ENCODE measurements around the gene RETREG1. TPM values are rescaled to one million over a fixed set of nuclear protein-coding genes. Genes with fewer than 3 reads are reported as not detected.
"Not testable (repeated sequence)": the region's sequence is repeated elsewhere in the genome, so short reads cannot be mapped to it uniquely, and the experiment has no call there.

RETREG1 gene
- polyA plus RNA-seq, result 10 to 100 TPM in 2 of 3 donors, 1 to 10 TPM in 1; 9.2 to 46.8 (median 12.6) TPM

- 1% methylated on average over 70 to 86 of the region's 86 CpGs for WGBS, 3 donors
- H3K27ac ChIP-seq (ENCODE audit: low read depth, low read length), result no peak within 1 kb of the TSS
These were observed at the start of gene RETREG1 for GRCh38 chr5:16616536-16617273. Gene RETREG1, minus strand, starts transcription at chr5:16616997. Its CDS starts 26 bp downstream, at chr5:16616971.

GRCh38 chr5:16666130-16666882, 49.5 kb upstream of the RETREG1 start:
- 60 to 92% (median 91%) methylated on average over 19 of the region's 19 CpGs for WGBS, 3 donors

GRCh38 chr5:16665601-16666000, 48.8 kb upstream of the RETREG1 start:
- WGBS, 3 donors, result 39 to 54% (median 53%) methylated on average over 3 of the region's 3 CpGs
- no peak overlapping the region for H3K27ac ChIP-seq (ENCODE audit: low read depth, low read length)

More at GRCh38 chr5:16666130-16666882, 49.5 kb upstream of the RETREG1 start:
- no peak overlapping the region for H3K27ac ChIP-seq (ENCODE audit: low read depth, low read length)

- no peak overlapping the region for H3K27ac ChIP-seq (ENCODE audit: low read depth, low read length)
- WGBS, 3 donors, result 95 to 96% (median 96%) methylated on average over 5 of the region's 5 CpGs
These were observed 47.6 kb upstream of the RETREG1 start for GRCh38 chr5:16664368-16664767.

GRCh38 chr5:16663840-16664239, 47.0 kb upstream of the RETREG1 start:
- WGBS, 3 donors, result 69 to 92% (median 75%) methylated on average over 4 of the region's 4 CpGs
- H3K27ac ChIP-seq (ENCODE audit: low read depth, low read length), result no peak overlapping the region

- H3K27ac ChIP-seq (ENCODE audit: low read depth, low read length), result no peak overlapping the region
- WGBS, 3 donors, result 95 to 98% (median 95%) methylated on average over 2 of the region's 2 CpGs
These were observed 44.9 kb upstream of the RETREG1 start for GRCh38 chr5:16661713-16662112.

GRCh38 chr5:16660982-16661381, 44.2 kb upstream of the RETREG1 start:
- WGBS, 3 donors, result 76 to 92% (median 89%) methylated on average over 5 of the region's 5 CpGs
- H3K27ac ChIP-seq (ENCODE audit: low read depth, low read length), result no peak overlapping the region

GRCh38 chr5:16659536-16659935, 42.7 kb upstream of the RETREG1 start:
- WGBS, 3 donors, result 35 to 77% (median 60%) methylated on average over 1 of the region's 1 CpG
- no peak overlapping the region for H3K27ac ChIP-seq (ENCODE audit: low read depth, low read length)

- H3K27ac ChIP-seq (ENCODE audit: low read depth, low read length), result no peak overlapping the region
- 17 to 81% (median 32%) methylated on average over 2 of the region's 2 CpGs for WGBS, 3 donors
These were observed 39.9 kb upstream of the RETREG1 start for GRCh38 chr5:16656561-16657191.

- 42 to 72% (median 66%) methylated on average over 6 of the region's 6 CpGs for WGBS, 3 donors
These were observed 38.0 kb upstream of the RETREG1 start for GRCh38 chr5:16654647-16655334.

GRCh38 chr5:16648739-16649138, 31.9 kb upstream of the RETREG1 start:
- H3K27ac ChIP-seq (ENCODE audit: low read depth, low read length), result not testable (repeated sequence)
- 81 to 89% (median 81%) methylated on average over 8 of the region's 8 CpGs for WGBS, 3 donors

More at GRCh38 chr5:16654647-16655334, 38.0 kb upstream of the RETREG1 start:
- no peak overlapping the region for H3K27ac ChIP-seq (ENCODE audit: low read depth, low read length)

GRCh38 chr5:16644301-16644889, 27.6 kb upstream of the RETREG1 start:
- WGBS, 3 donors, result 83 to 92% (median 89%) methylated on average over 11 of the region's 11 CpGs
- no peak overlapping the region for H3K27ac ChIP-seq (ENCODE audit: low read depth, low read length)

GRCh38 chr5:16642867-16643266, 26.1 kb upstream of the RETREG1 start:
- WGBS, 3 donors, result 56 to 78% (median 69%) methylated on average over 2 of the region's 2 CpGs
- no peak overlapping the region for H3K27ac ChIP-seq (ENCODE audit: low read depth, low read length)

GRCh38 chr5:16639206-16639605, 22.4 kb upstream of the RETREG1 start:
- no peak overlapping the region for H3K27ac ChIP-seq (ENCODE audit: low read depth, low read length)
- WGBS, 3 donors, result 94 to 96% (median 96%) methylated on average over 4 of the region's 4 CpGs

- H3K27ac ChIP-seq (ENCODE audit: low read depth, low read length), result no peak overlapping the region
- WGBS, 3 donors, result 77 to 91% (median 86%) methylated on average over 3 of the region's 3 CpGs
These were observed 11.6 kb upstream of the RETREG1 start for GRCh38 chr5:16628376-16628775.

- WGBS, 3 donors, result 50 to 64% (median 57%) methylated on average over 5 of the region's 5 CpGs
- H3K27ac ChIP-seq (ENCODE audit: low read depth, low read length), result no peak overlapping the region
These were observed 10.0 kb upstream of the RETREG1 start for GRCh38 chr5:16626696-16627264.

- 30 to 69% (median 34%) methylated on average over 3 of the region's 3 CpGs for WGBS, 3 donors
- no peak overlapping the region for H3K27ac ChIP-seq (ENCODE audit: low read depth, low read length)
These were observed 8.3 kb upstream of the RETREG1 start for GRCh38 chr5:16625096-16625495.

GRCh38 chr5:16619136-16619535, 2.3 kb upstream of the RETREG1 start:
- WGBS, 3 donors, result 66 to 78% (median 70%) methylated on average over 2 of the region's 2 CpGs
- H3K27ac ChIP-seq (ENCODE audit: low read depth, low read length), result no peak overlapping the region
